CD4-positive, alpha-beta T cell treated with Interleukin-17A for 1 hour (primary cell): ENCODE data around the gene SPDYC.

Experiments
- DNase-seq: peaks from one replicate; pipeline ENCODE4 v3.0.0-alpha.2; 2020

The SPDYC gene

DNA sequence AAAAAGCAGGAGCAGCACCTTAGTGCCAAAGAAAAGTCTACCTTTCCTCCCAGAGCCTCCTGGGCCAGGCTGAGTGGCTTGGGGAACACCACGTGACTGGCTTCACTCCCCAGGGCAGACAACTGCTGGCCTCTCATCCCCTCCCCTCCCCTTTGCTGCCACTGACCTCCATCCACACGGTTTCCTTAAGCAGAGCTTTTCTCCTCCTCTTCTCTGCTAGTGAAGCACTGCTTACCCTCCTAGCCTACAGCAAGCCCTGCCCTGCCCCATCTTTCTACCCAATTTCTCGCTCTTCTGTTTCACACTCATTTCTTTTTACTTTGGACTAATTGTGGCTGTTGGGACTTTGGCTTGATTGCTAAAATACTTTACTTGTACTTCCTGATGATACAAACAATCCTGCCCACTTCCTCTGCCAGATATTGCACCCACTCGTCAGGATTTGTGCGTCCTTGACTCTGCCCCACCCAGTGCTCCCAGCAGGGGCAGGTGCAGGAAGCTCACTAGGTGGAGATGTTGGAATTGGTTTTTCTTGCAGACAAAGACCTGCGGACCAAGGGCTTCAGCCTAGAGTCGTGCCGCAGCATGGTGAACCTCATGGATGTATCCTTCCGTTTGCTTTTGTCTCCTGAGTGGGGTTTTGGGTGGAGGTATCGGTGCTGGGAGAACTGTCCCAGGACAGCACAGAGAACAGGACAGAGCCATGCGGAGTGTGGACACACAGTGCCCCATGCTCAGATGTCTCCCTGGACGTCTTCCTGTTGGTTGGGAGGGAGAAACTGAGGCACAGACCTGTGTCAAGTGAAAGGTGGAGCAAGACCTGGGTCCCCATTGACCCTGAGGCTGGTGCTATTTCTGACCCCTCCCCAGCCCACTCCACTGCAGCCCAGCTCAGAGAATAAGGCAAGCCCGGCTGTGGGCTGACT is 39.0 kb downstream of the SPDYC start:
- DNase-seq = no peak

DNA sequence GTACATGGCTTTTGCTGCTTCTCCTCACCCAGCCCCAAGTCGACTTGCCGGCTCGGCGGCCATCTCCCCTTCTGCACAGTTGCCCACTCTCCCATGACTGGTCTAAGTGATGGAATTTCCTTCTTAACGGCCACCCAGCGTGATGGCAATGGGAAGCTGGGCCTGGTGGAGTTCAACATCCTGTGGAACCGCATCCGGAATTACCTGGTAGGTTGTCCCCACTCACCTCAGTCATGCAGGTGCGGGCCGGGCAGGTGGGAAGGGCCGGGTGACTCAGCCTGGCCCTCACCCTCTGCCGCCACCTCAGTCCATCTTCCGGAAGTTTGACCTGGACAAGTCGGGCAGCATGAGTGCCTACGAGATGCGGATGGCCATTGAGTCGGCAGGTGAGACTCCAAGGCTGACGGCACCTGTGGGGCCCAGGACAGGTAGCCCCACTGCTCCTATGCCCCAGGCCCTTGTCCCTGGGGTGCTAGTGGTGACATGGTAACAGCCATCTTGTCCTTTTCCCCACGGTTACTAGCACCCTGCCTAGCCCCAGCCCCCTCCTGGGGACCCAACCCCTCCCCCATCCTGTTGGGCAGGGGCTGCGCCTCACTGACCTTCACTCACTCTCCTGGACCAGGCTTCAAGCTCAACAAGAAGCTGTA is 39.8 kb downstream of the SPDYC start:
- no peak for DNase-seq

DNA sequence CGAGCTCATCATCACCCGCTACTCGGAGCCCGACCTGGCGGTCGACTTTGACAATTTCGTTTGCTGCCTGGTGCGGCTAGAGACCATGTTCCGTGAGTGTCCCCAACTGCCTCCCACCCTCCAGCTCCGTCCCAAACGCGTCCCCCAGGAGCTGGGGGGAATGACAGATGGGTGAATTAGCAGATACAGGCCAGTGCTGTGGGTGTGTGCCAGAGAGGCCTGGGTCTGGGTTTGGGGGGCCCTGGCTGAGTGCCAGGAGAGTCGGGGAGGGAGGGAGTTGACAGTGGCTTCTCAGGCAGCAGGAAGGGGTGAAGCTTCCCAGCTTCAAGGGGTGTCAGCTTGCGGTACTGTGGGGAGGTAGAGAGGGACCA is 40.3 kb downstream of the SPDYC start:
- no peak for DNase-seq

DNA sequence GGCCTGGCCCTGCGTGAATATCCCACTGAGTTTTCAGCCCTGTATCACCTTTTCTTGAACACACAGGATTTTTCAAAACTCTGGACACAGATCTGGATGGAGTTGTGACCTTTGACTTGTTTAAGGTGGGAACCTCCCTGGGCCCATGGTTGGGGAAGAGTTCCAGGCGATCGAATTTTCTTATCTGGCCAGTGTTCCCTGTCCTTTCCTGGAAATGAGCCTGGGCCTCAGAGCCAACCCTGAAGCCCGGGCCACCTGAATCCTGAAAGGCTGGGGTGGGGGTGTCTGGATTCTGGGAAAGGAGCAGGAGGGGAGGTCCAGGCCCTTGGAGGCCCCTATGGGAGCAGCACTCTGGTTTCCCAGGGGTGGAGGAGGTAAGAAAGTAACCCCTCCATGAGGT is 40.7 kb downstream of the SPDYC start:
- no peak for DNase-seq

DNA sequence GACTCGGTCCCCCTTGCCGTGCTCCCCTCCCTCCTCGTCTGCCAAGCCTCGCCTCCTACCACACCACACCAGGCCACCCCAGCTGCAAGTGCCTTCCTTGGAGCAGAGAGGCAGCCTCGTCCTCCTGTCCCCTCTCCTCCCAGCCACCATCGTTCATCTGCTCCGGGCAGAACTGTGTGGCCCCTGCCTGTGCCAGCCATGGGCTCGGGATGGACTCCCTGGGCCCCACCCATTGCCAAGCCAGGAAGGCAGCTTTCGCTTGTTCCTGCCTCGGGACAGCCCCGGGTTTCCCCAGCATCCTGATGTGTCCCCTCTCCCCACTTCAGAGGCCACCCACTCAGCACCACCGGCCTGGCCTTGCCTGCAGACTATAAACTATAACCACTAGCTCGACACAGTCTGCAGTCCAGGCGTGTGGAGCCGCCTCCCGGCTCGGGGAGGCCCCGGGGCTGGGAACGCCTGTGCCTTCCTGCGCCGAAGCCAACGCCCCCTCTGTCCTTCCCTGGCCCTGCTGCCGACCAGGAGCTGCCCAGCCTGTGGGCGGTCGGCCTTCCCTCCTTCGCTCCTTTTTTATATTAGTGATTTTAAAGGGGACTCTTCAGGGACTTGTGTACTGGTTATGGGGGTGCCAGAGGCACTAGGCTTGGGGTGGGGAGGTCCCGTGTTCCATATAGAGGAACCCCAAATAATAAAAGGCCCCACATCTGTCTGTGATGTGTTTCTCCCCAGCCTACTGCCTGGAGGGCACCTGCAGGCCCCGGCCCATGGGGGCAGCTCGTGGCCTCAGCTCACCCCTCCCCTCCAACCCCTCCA is 41.5 kb downstream of the SPDYC start:
- no peak for DNase-seq

DNA sequence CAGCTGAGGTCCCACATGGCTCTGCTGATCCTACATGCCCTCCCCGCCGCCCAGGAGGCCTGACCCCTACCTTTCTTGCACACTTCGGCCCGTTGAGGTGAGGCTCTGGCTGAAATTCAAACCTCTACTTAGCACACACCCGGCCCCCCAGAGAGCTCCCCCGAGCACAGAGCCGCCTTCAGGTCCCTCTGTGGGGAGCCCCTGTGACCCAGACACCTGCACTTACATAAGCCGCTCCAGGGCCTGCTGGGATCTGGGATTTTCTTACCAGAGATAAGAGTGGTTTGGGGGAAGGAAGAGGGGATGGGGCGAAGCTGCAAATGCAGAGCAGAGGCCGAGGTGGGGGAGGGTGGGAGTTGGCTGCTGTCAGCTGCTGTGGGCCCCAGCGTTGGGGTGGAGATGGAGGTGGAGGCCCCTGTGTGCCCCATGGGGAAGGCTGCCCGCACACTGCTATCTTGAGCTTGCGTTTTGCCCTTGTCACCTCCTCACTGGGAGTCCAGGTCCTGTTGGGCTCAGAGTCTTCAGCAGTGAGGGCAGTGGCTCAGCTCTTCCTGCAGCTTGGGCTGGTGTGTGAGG is 42.3 kb downstream of the SPDYC start:
- DNase-seq = no peak

DNA sequence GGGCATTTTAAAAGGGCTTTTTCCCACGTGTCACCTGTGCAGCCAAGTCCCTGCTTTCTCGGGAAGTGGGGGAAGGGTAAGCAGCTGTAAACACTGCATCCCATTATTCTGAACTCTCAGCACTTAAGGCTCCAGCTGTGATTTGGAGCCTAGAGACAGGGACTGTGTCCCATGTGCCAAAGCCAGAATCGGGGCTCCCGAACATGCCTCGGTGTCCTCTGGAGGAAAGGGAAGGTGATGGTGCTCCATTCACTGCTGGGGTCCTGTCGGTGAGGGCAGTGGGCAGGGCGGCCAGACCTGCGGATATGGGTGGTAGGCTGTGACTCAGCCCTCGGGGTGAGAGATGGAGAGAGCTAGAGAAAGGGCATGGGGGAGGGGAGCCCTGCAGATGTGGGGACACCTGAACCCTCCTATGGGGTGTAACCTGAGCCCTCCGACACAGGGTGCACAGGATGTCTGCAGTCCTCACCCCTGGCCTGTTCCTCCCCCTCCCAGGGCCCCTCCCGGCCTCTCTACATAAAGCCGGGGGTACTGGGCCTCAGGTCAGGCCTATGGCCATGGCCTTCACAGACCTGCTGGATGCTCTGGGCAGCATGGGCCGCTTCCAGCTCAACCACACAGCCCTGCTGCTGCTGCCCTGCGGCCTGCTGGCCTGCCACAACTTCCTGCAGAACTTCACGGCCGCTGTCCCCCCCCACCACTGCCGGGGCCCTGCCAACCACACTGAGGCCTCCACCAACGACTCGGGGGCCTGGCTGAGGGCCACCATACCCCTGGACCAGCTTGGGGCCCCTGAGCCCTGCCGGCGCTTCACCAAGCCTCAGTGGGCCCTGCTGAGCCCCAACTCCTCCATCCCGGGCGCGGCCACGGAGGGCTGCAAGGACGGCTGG is 43.5 kb downstream of the SPDYC start:
- DNase-seq = no peak

DNA sequence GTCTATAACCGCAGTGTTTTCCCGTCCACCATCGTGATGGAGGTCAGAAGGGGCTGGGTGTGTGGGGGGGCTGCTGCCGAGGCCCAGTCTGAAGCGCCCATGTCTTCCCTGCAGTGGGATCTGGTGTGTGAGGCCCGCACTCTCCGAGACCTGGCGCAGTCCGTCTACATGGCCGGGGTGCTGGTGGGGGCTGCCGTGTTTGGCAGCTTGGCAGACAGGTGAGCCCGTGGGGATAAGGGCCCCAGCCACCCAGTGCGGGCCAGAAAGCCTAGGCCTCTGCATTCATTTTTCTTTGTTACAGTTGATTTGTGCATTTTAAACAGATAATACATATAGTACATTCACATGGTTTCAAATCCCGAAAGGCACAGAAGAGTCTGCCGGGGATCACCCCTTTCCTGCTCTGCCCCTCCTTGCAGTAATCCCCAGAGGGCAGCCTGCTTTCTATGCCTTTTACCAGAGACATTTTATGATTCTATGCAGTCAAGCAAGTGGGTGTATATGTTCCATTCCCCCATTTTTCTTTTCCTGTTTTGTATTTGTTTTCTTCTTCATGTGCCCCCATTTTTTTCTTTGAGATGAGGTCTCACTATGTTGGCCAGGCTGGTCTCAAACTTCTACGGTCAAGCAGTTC is 44.3 kb downstream of the SPDYC start:
- DNase-seq = no peak

DNA sequence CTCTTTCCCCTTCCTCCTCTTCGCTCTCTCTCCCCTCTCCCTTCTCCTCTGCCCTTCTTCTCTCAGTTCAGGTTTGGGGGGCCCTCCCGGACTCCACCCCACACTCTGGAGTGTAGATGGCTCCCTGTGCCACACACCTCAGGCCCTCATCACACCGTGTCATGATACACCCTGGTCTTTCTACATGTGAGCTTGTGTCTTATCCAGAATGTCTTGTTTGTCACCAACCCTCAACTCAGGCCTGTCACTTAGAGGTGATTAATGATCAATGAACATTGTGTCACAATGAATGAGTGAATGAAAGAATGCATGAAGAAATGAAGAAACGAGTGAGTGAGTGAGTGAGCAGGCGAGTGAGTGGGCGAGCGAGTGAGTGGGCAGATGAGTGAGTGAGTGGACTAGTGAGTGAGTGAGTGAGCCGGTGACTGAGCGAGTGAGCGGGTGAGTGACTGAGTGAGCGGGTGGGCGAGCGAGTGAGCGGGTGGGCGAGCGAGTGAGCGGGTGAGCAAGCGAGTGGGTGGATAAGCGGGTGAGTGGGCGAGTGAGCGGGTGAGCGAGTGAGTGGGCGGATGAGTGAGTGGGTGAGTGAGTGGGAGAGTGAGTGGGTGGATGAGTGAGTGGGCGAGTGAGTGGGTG is 45.5 kb downstream of the SPDYC start:
- DNase-seq = no peak

DNA sequence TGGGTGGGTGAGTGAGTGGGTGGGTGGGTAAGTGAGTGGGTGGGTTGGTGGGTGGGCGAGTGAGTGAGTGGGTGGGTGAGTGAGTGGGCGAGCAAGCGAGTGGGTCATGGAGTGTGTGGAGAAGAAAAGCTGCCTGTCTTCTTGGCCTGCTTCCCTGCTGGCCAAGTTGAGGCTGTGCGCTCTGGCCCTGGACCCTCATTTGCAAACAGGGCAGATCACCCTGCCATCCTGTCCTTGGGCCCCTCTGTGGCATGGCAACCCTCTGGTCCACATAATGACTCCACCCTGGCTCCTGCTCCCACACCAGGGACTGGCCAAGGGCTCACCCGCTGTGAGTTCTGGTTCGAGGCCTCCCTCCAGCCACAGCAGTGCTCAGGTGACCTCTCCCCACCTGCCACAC is 46.8 kb downstream of the SPDYC start:
- no peak for DNase-seq

DNA sequence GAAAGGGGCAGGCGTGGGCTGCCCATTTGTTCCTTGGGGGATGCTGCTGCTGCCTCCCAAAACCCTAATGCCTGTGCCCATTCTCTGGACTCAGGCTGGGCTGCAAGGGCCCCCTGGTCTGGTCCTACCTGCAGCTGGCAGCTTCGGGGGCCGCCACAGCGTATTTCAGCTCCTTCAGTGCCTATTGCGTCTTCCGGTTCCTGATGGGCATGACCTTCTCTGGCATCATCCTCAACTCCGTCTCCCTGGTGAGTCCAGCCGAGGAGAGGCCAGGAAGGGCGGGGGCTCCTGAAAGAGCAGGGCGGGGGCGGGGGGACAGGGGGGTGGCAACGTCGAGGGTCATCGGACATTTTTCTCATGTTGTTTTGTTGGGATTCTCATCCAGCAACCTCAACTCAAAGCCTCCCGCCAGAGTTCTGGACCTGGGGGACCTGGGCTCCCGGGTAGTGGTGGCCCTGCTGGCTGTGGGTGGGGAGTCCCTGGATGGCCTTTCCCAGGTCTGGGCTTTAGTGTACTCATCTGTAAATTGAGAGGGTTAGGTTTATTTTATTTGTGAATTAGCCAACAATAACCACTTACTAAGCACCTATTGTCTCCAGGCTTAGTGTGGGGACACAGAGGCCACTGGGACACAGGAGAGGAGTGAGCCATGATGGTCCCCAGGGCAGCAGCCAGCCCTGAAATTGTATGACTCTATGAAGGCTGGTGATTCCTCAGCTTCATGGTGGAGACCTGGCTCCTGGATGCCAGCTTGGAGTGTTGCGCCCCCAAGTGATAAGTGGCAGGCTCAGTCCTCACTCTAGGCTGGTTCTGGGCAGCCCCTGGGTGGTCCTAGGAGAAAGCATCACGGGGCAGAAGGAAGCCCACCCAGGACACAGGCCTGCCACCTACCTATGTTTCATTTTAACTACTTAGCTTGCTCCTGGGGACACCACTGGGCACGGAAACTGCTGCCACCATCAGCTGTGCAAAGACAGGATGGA is 47.7 kb downstream of the SPDYC start:
- no peak for DNase-seq

DNA sequence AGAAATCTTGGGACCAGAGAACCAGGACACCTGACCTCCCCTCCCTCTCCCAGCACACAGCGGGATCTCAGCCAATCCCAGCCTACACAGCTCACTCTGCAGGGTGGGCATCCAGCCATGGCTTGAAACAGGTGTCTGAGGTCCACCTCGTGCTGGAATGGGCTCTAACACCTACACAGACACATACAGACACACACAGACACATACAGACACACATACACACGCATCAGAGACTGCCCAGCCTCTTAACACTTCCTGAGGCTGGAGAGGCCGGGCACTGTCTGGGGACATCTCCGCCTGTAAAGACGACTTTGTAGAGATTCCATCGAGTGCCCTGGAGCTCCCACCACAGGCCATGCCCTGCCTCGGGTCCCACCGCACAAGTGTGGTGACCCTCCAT is 48.4 kb downstream of the SPDYC start:
- DNase-seq = no peak

DNA sequence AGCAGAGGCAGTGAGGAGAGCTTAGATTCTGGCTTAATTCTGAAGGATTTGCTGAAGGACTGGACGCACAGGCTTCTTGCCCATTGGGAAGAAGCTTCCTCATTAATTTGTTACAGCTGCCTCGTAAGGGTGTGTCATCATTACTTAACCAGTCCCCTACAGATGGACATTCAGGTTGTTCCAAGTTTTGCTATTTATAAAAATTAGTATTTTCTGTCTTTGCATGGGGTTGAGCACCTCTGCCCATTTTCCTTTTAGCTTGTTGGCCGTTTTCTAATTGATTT is 49.8 kb downstream of the SPDYC start:
- DNase-seq = no peak

DNA sequence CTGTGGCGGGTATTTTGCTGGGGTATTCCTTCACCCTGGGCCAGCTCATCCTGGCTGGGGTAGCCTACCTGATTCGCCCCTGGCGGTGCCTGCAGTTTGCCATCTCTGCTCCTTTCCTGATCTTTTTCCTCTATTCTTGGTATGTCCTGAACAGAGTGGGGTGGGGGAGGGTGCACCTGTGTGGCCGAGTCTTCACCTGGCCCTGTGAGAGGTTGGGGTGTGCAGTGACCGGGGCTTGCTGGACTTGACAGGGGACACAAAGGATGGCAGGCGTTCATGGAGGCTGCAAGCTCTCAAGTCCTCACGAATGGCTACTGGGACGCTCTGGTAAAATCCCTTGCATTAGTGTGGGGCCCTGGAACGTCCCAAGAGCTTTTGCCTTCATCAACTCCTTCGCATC is 51.0 kb downstream of the SPDYC start:
- DNase-seq = no peak
